Transverse colon (tissue), 4 donors: Measurements from ENCODE around the gene PRDM8. TPM values are rescaled to one million over a fixed set of nuclear protein-coding genes. Genes with fewer than 3 reads are reported as not detected.
A peak's percentile ranks its signal among the peaks of the same experiment; 100 is the strongest.
"Not testable (repeated sequence)": the region's sequence is repeated elsewhere in the genome, so short reads cannot be mapped to it uniquely, and the experiment has no call there.

Source experiments
- DNase-seq: peaks from one replicate; pipeline ENCODE4 v3.0.0-alpha.2; 2019
- H3K27ac ChIP-seq, 4 donors: fragments of 200-600 bp; sonication (generic); 2 replicates each; pipeline ENCODE4 v1.5.1; 2016 to 2018; ENCODE audit warnings: inconsistent platforms in 4 of 4
- H3K27me3 ChIP-seq: fragments of 200-600 bp; sonication (generic); 2 replicates; pipeline ENCODE4 v1.5.1; 2017; ENCODE audit warnings: inconsistent platforms
- H3K36me3 ChIP-seq, 4 donors: fragments of 200-600 bp; sonication (generic); 2 replicates each; pipeline ENCODE4 v1.5.1; 2017 to 2019; ENCODE audit warnings: inconsistent platforms in 4 of 4
- H3K4me1 ChIP-seq, 4 donors: fragments of 200-600 bp; sonication (generic); 2 replicates each; pipeline ENCODE4 v1.5.1; 2017 to 2020; ENCODE audit warnings: inconsistent platforms in 4 of 4
- H3K4me3 ChIP-seq, 4 donors: fragments of 200-600 bp; sonication (generic); 1 replicate in 1 of 4; 2 replicates in 3 of 4; pipeline versions ENCODE4 v1.5.1 to v1.6.1; 2017 to 2019; ENCODE audit warnings: inconsistent platforms in 4 of 4
- H3K9me3 ChIP-seq, 2 donors: fragments of 200-600 bp; sonication (generic); 2 replicates each; pipeline ENCODE4 v1.5.1; 2017 to 2019; ENCODE audit warnings: inconsistent platforms in 2 of 2
- EP300 ChIP-seq: sonication (generic); formaldehyde crosslinking; IDR thresholded peaks from one replicate; pipeline ENCODE4 v1.6.1; 2017; ENCODE audit warnings: antibody characterized with exemption, low read depth
- POLR2A ChIP-seq: fragments of 450-650 bp; IDR thresholded peaks from one replicate; pipeline ENCODE4 v1.6.1; 2016; ENCODE audit warnings: antibody characterized with exemption, mild to moderate bottlenecking, moderate library complexity
- POLR2AphosphoS5 ChIP-seq, 3 donors: sonication (generic); formaldehyde crosslinking; IDR thresholded peaks; one replicate each; pipeline ENCODE4 v1.6.1; 2016; ENCODE audit warnings: antibody characterized with exemption in 3 of 3
- WGBS, 2 donors: methylation state at CpG; one replicate each; pipeline ENCODE4 v1.1.5; 2018; ENCODE audit warnings: low coverage in 1 of 2; 5-methylcytosine and 5-hydroxymethylcytosine counted together
- in situ Hi-C, 4 donors: fragments of 200-750 bp; cut with MboI; loops; one replicate each; pipeline versions ENCODE4 v1.15.0 to v1.15.1; 2017; ENCODE audit warnings: low sequenced_read_pairs in 3 of 4, low pct_ligation_motif_present in 1 of 4, low pct_unique_long_range_greater_than_20kb in 1 of 4
- intact Hi-C: fragments of 100-400 bp; cut with DNase I; formaldehyde crosslinking; loops from one replicate; pipeline ENCODE4 v1.15.1; 2023; ENCODE audit warnings: low total_unique reads
- total RNA-seq, 4 donors: library from RNA; depleted of rRNA; stranded (reverse); fragments of >200 nt; gene quantifications; one replicate each; pipeline ENCODE4 v1.1.0, GENCODE V29; 2016
- TF ChIP-seq, protein P1 (sequence below), 5 experiments: fragments of 200-600 bp in 3 of 5; fragments of 450-650 bp in 2 of 5; sonication (generic) in 3 of 5; IDR thresholded peaks; 1 replicate in 2 of 5; 2 replicates in 3 of 5; pipeline ENCODE4 v1.5.1; 2016 to 2017; ENCODE audit warnings: antibody characterized with exemption in 5 of 5, inconsistent platforms in 3 of 5, mild to moderate bottlenecking in 2 of 5, moderate library complexity in 1 of 5

The PRDM8 gene
- total RNA-seq, 4 donors from 2014 or later, result 0.20 to 5.2 (median 3.2) TPM

DNA sequence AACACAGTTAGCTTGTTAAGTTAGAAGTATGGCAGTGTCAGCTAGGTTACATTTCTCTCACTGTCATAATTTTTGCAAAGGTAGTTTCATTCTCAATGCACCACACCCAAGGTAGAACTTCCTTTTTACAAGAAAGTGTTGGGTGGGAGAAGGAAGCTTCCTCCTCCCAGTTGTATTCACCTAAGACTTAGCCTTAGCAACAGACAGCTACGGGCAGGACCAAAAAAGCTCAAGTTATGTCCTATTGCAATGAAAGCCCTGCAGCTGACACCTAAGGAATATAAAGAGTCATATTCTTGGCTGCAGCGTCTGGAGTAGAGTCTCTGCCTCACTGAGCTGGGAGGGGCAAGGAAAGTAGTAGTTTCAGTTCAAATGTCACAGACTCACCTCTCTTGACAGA, 25.1 kb upstream of the PRDM8 start:
- Histone ChIP-seq H3K27me3 (no peaks in the 10 kb centered on the region), H3K4me1 (peaks cover 0 to 12% (median 0%) of the 10 kb centered on the region in 4 donors), H3K36me3 (no peaks in the 10 kb centered on the region), H3K9me3 (no peaks in the 10 kb centered on the region), H3K27ac (peak overlapping the region in 1 of 4 donors; percentile 23), H3K4me3 (no peak overlapping the region)
- WGBS, 2 donors, result 20 to 48% methylated on average over 1 to 2 of the region's 2 CpGs
- DNase-seq, result no peak
- intact Hi-C loops (no loop called here), in situ Hi-C loops (no loop called here)
- TF ChIP-seq POLR2A (no peak), EP300 (no peak), POLR2AphosphoS5 (IDR thresholded peaks at IDR 0.05) (no peak)
- TF ChIP-seq, protein P1, sequence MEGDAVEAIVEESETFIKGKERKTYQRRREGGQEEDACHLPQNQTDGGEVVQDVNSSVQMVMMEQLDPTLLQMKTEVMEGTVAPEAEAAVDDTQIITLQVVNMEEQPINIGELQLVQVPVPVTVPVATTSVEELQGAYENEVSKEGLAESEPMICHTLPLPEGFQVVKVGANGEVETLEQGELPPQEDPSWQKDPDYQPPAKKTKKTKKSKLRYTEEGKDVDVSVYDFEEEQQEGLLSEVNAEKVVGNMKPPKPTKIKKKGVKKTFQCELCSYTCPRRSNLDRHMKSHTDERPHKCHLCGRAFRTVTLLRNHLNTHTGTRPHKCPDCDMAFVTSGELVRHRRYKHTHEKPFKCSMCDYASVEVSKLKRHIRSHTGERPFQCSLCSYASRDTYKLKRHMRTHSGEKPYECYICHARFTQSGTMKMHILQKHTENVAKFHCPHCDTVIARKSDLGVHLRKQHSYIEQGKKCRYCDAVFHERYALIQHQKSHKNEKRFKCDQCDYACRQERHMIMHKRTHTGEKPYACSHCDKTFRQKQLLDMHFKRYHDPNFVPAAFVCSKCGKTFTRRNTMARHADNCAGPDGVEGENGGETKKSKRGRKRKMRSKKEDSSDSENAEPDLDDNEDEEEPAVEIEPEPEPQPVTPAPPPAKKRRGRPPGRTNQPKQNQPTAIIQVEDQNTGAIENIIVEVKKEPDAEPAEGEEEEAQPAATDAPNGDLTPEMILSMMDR (IDR thresholded peaks at IDR 0.05), result no peak

DNA sequence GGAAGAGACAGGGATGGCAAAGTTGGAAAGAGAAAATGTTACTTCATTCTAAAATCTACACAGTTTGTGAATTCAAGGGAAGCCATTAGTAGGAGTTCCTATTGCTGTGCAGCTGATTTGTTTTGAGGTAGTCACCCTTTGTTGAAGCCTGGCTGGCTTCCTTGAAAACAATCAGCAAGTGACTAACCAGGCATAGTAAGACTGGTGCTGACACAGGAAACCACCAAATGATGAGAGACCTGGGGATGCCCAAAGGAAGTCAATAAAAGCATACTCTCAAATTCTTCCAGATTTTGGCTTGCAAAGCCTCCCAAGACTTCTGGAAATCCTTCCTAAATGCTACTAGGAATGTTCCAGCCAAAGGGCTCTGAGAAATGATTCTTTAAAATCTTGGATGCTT, 23.9 kb upstream of the PRDM8 start:
- no peak for DNase-seq
- Histone ChIP-seq H3K4me1 (peaks cover 0 to 12% (median 0%) of the 10 kb centered on the region in 4 donors), H3K36me3 (no peaks in the 10 kb centered on the region), H3K27me3 (no peaks in the 10 kb centered on the region), H3K27ac (peak overlapping the region in 1 of 4 donors; percentile 2), H3K4me3 (no peak overlapping the region), H3K9me3 (no peaks in the 10 kb centered on the region)
- intact Hi-C loops, result no loop called here
- TF ChIP-seq POLR2A, result no peak
- TF ChIP-seq EP300, result no peak
- TF ChIP-seq, protein P1 (IDR thresholded peaks at IDR 0.05), result no peak
- in situ Hi-C loops, result no loop called here

DNA sequence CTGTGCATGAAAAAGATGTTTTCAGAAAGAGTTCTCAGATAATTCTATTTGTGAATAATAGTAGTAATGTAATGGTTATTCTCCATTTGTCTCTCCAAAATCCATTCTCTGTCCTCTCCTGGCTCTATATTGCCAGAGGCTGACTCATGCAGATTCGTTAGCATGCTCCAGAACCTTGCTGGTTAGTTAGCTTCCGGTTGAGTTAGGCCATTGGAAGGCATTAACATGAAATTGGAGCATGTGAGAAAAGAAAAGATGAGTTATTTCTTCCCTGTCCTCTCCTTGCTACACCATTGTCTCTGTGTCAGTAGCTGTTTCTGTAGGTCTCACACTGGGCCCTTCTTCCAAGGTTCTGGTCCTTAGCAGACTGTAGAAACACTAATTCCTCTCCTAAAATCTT, 23.5 kb upstream of the PRDM8 start:
- Histone ChIP-seq H3K27ac (peak overlapping the region in 1 of 4 donors; percentile 2), H3K36me3 (no peaks in the 10 kb centered on the region), H3K4me1 (peaks cover 0 to 12% (median 0%) of the 10 kb centered on the region in 4 donors), H3K27me3 (no peaks in the 10 kb centered on the region), H3K4me3 (no peak overlapping the region), H3K9me3 (no peaks in the 10 kb centered on the region)
- WGBS, 2 donors, result 90% methylated on average over 2 of the region's 2 CpGs; no CpG with 5 or more reads in 1 of the 2 donors
- in situ Hi-C loops (no loop called here), intact Hi-C loops (no loop called here)
- no peak for TF ChIP-seq EP300
- TF ChIP-seq POLR2A, result no peak
- TF ChIP-seq, protein P1 (IDR thresholded peaks at IDR 0.05), result no peak
- no peak for TF ChIP-seq POLR2AphosphoS5 (IDR thresholded peaks at IDR 0.05)
- no peak for DNase-seq

DNA sequence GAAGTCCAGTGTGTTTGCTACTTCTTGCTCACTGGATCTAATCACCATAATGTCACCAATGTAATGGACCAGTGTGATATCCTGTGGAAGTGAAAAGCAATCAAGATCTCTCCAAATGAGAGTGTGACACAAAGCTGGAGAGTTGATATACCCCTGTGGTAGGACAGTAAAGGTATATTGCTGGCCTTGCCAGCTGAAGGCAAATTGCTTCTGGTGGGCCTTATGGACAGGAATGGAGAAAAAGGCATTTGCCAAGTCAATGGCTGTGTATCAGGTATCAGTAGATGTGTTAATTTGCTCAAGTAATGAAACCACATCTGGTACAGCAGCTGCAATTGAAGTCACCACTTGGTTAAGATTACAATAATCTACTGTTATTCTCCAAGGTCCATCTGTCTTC, 19.5 kb upstream of the PRDM8 start:
- in situ Hi-C loops, H3K4me3 ChIP-seq, H3K27me3 ChIP-seq, DNase-seq, H3K36me3 ChIP-seq, intact Hi-C loops, H3K27ac ChIP-seq, H3K9me3 ChIP-seq, H3K4me1 ChIP-seq: not testable (repeated sequence)

DNA sequence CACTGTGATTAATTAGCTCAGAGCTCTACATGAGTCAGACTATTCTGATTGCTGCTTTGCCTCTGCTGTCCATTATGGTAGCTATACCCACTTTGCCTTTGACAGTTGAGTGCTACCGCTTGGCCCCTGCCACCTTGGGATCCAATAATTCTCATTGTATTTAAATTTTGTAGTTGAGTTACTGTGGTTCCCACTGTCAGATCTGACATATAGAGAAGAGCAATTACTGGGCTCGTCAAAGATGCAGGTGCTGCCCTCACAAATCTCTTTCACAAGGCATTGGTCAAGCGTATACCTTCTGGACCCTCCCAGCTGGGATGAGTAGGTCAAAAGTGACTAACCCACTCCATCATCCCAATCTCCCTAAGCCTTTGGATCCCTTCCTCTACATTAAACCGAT, 18.3 kb upstream of the PRDM8 start:
- in situ Hi-C loops, result no loop called here
- H3K27me3 ChIP-seq, result peaks cover 9% of the 10 kb centered on the region
- WGBS, 2 donors, result 95 to 100% methylated on average over 1 to 4 of the region's 4 CpGs

More for the DNA sequence above, 18.3 kb upstream of the PRDM8 start:
- no peak overlapping the region for H3K4me3 ChIP-seq
- no peaks in the 10 kb centered on the region for H3K36me3 ChIP-seq
- no peak overlapping the region for H3K27ac ChIP-seq
- peaks cover 0 to 13% (median 9%) of the 10 kb centered on the region in 4 donors for H3K4me1 ChIP-seq
- intact Hi-C loops, result no loop called here
- DNase-seq, result no peak
- no peaks in the 10 kb centered on the region for H3K9me3 ChIP-seq
- TF ChIP-seq POLR2AphosphoS5 (IDR thresholded peaks at IDR 0.05) (no peak), POLR2A (no peak), EP300 (no peak)
- TF ChIP-seq, protein P1 (IDR thresholded peaks at IDR 0.05), result no peak
